ENCODE results near the gene ZNF555.
A peak's percentile ranks its signal among the peaks of the same experiment; 100 is the strongest.
"Not testable (repeated sequence)": the region's sequence is repeated elsewhere in the genome, so short reads cannot be mapped to it uniquely, and the experiment has no call there.

The ZNF555 gene

GRCh38 chr19:2807379-2808128, 33.7 kb upstream of the ZNF555 start:
- DNase-seq (ENCODE audit: low read depth), result no peak

- DNase-seq (ENCODE audit: low read depth), result no peak
These were observed 32.9 kb upstream of the ZNF555 start for GRCh38 chr19:2808129-2808941.

GRCh38 chr19:2809387-2810140, 31.7 kb upstream of the ZNF555 start:
- DNase-seq (ENCODE audit: low read depth), result no peak

GRCh38 chr19:2810141-2811091, 30.9 kb upstream of the ZNF555 start:
- DNase-seq (ENCODE audit: low read depth), result no peak

GRCh38 chr19:2811221-2811722, 30.0 kb upstream of the ZNF555 start:
- DNase-seq (ENCODE audit: low read depth), result no peak

- no peak for DNase-seq (ENCODE audit: low read depth)
These were observed 29.4 kb upstream of the ZNF555 start for GRCh38 chr19:2811735-2812413.

GRCh38 chr19:2812414-2813234, 28.7 kb upstream of the ZNF555 start:
- DNase-seq (ENCODE audit: low read depth), result no peak

- no peak for DNase-seq (ENCODE audit: low read depth)
These were observed 27.8 kb upstream of the ZNF555 start for GRCh38 chr19:2813235-2814160.

- no peak for DNase-seq (ENCODE audit: low read depth)
These were observed 26.8 kb upstream of the ZNF555 start for GRCh38 chr19:2814426-2814825.

- no peak for DNase-seq (ENCODE audit: low read depth)
These were observed 26.1 kb upstream of the ZNF555 start for GRCh38 chr19:2815191-2815614.

- no peak for DNase-seq (ENCODE audit: low read depth)
These were observed 25.4 kb upstream of the ZNF555 start for GRCh38 chr19:2815923-2816322.

GRCh38 chr19:2816641-2817040, 24.6 kb upstream of the ZNF555 start:
- DNase-seq (ENCODE audit: low read depth), result no peak

- DNase-seq (ENCODE audit: low read depth), result not testable (repeated sequence)
These were observed 23.9 kb upstream of the ZNF555 start for GRCh38 chr19:2817237-2817829.

GRCh38 chr19:2819540-2820111, 21.6 kb upstream of the ZNF555 start, which contains the start of gene ZNF554:
Gene ZNF554, plus strand, starts transcription at chr19:2819868. Its CDS starts 204 bp downstream, at chr19:2820072.
- peak; percentile 86 for DNase-seq (ENCODE audit: low read depth)

- no peak for DNase-seq (ENCODE audit: low read depth)
These were observed 21.1 kb upstream of the ZNF555 start for GRCh38 chr19:2820112-2820702.

- DNase-seq (ENCODE audit: low read depth), result no peak
These were observed 18.4 kb upstream of the ZNF555 start for GRCh38 chr19:2822846-2823245.

GRCh38 chr19:2823646-2824045, 17.6 kb upstream of the ZNF555 start:
- DNase-seq (ENCODE audit: low read depth), result no peak

Data from stromal cell of bone marrow (primary cell).